GM23248 (cell line): ENCODE results near the gene TTC28. TPM values are rescaled to one million over a fixed set of nuclear protein-coding genes. Genes with fewer than 3 reads are reported as not detected.

Source experiments
- DNase-seq: peaks from one replicate; pipeline ENCODE4 v3.0.0-alpha.2; 2015
- H2AFZ ChIP-seq: fragments of 200-600 bp; sonication (generic); 2 replicates; pipeline ENCODE4 v1.6.1; 2016; ENCODE audit warnings: antibody characterized with exemption
- H3F3A ChIP-seq: fragments of 200-600 bp; sonication (generic); 2 replicates; pipeline ENCODE4 v1.6.1; 2016; ENCODE audit warnings: mild to moderate bottlenecking, antibody characterized with exemption, mixed run types; ENCODE audit not compliant: insufficient read depth
- H3K27ac ChIP-seq: fragments of 200-600 bp; sonication (generic); 2 replicates; pipeline ENCODE4 v1.5.1; 2016; ENCODE audit warnings: mild to moderate bottlenecking
- H3K27me3 ChIP-seq: fragments of 200-600 bp; sonication (generic); replicated peaks from 2 replicates; pipeline ENCODE4 v1.6.1; 2016; ENCODE audit warnings: mild to moderate bottlenecking; ENCODE audit not compliant: insufficient read depth
- H3K36me3 ChIP-seq: fragments of 200-600 bp; sonication (generic); 2 replicates; pipeline ENCODE4 v1.6.1; 2016; ENCODE audit warnings: low read depth, mild to moderate bottlenecking
- H3K4me1 ChIP-seq: fragments of 200-600 bp; sonication (generic); 2 replicates; pipeline ENCODE4 v1.6.1; 2016; ENCODE audit warnings: mild to moderate bottlenecking; ENCODE audit not compliant: insufficient read depth
- H3K4me2 ChIP-seq: fragments of 200-600 bp; sonication (generic); one replicate; pipeline ENCODE4 v1.6.1; 2016; ENCODE audit warnings: mild to moderate bottlenecking; ENCODE audit not compliant: unreplicated experiment
- H3K4me3 ChIP-seq: fragments of 200-600 bp; sonication (generic); 2 replicates; pipeline ENCODE4 v1.5.1; 2016; ENCODE audit warnings: mild to moderate bottlenecking
- H3K79me2 ChIP-seq: fragments of 200-600 bp; sonication (generic); 2 replicates; pipeline ENCODE4 v1.6.1; 2016; ENCODE audit warnings: mild to moderate bottlenecking; ENCODE audit not compliant: insufficient read depth
- H3K9ac ChIP-seq: fragments of 200-600 bp; sonication (generic); 2 replicates; pipeline ENCODE4 v1.6.1; 2016; ENCODE audit warnings: mild to moderate bottlenecking
- H3K9me2 ChIP-seq: fragments of 200-600 bp; sonication (generic); 2 replicates; pipeline ENCODE4 v1.6.1; 2016; ENCODE audit warnings: mixed run types, mild to moderate bottlenecking, moderate library complexity; ENCODE audit not compliant: insufficient read depth
- H3K9me3 ChIP-seq: fragments of 200-600 bp; sonication (generic); one replicate; pipeline ENCODE4 v1.6.1; 2017; ENCODE audit warnings: low read depth
- H4K20me1 ChIP-seq: fragments of 200-600 bp; sonication (generic); 2 replicates; pipeline ENCODE4 v1.6.0; 2016; ENCODE audit not compliant: insufficient read depth
- EZH2 ChIP-seq: fragments of 200-600 bp; sonication (generic); IDR thresholded peaks from 2 replicates; pipeline ENCODE4 v1.6.1; 2018; ENCODE audit warnings: antibody characterized with exemption, mild to moderate bottlenecking; ENCODE audit not compliant: insufficient read depth, poor library complexity, severe bottlenecking
- EZH2phosphoT487 ChIP-seq: fragments of 200-600 bp; sonication (generic); IDR thresholded peaks from 2 replicates; pipeline ENCODE4 v1.6.1; 2018; ENCODE audit warnings: antibody characterized with exemption, moderate library complexity, mild to moderate bottlenecking, low read depth; ENCODE audit not compliant: insufficient read depth
- WGBS, 2 experiments: methylation state at CpG; one replicate each; pipeline ENCODE4 v1.1.6; 2015 to 2017; ENCODE audit warnings: low lambda C conversion rate in 2 of 2, low coverage in 1 of 2; ENCODE audit errors: missing lambda C conversion rate in 2 of 2; 5-methylcytosine and 5-hydroxymethylcytosine counted together
- in situ Hi-C: fragments of 300-500 bp; cut with MboI; formaldehyde crosslinking; loops from 2 replicates; pipeline ENCODE4 v1.15.0; 2020
- polyA plus RNA-seq: library from polyadenylated mRNA; unstranded; fragments of >200 nt; fragmentation: Nextera tagmentation; extraction: Ambion mirVana; gene quantifications from 2 replicates; pipeline ENCODE4 v1.2.1, GENCODE V29; 2016
- total RNA-seq: library from RNA; depleted of rRNA; stranded (reverse); fragments of >200 nt; shearing (Covaris generic); gene quantifications from 2 replicates; pipeline ENCODE4 v1.2.3, GENCODE V29; 2014

The TTC28 gene
- total and polyA plus RNA-seq, 2 experiments from 2014 or later = 12.5 to 41.9 TPM

DNA sequence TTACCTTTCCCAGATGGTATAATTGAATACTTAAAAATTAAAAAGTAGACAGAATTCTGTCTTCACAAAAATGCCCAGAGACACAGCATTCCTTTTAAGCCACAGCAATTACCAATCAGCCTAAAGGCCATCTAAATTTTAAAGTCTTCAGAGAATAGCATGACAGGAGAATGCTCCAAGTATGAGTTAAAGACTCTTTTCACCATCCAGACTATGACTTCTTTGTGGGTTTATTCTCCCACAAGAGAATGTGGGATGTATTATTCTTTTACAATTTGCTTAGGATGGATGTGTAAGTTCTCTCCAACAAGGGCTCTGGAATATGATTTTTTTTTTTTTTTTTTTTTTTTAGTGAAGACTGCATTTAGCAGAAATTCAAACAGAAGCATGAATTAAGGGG, 249.9 kb downstream of the TTC28 start:
- Histone ChIP-seq H4K20me1 (no peaks in the 10 kb centered on the region), H3F3A (peaks cover 34% of the 10 kb centered on the region), H3K79me2 (peaks cover 67% of the 10 kb centered on the region), H3K9me3 (no peaks in the 10 kb centered on the region), H2AFZ (no peak overlapping the region), H3K36me3 (no peaks in the 10 kb centered on the region), H3K27ac (no peak overlapping the region), H3K9me2 (no peaks in the 10 kb centered on the region), H3K27me3 (no peaks in the 10 kb centered on the region), H3K4me2 (peak overlapping the region; percentile 11), H3K9ac (no peak overlapping the region), H3K4me1 (peaks cover 56% of the 10 kb centered on the region), H3K4me3 (no peak overlapping the region)
- DNase-seq = peak; percentile 47
- in situ Hi-C loops = loop anchor here (10.0 kb wide), 1 partner anchor 375 kb away; no protein-coding TSS in a partner anchor
- TF ChIP-seq EZH2 (no peak), EZH2phosphoT487 (no peak)

DNA sequence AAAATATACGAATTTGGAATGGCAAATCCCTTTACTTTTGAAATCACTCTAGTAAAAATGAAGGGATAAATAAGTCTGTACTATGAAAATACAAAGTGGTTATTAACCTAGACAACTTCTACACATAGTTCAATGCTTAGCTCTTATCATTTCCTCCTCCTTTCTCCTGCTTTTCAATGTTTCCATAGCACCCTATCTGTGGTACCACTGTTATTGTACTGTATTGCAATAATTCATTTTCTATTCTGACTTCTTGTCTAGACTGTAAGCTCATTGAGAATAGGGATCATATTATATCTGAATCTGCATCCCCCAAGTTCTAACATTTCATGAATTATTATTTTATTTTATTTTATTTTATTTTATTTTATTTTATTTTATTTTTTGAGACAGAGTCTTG, 251.4 kb downstream of the TTC28 start:
- H3K4me2 ChIP-seq = no peak overlapping the region
- H3K9me2 ChIP-seq = no peaks in the 10 kb centered on the region
- H3K27me3 ChIP-seq = no peaks in the 10 kb centered on the region
- TF ChIP-seq EZH2phosphoT487 (no peak), EZH2 (no peak)
- peaks cover 37% of the 10 kb centered on the region for H3F3A ChIP-seq
- no peaks in the 10 kb centered on the region for H3K9me3 ChIP-seq
- WGBS, 2 experiments = 94% methylated on average over 1 of the region's 1 CpG
- no peaks in the 10 kb centered on the region for H3K36me3 ChIP-seq
- no peak overlapping the region for H3K4me3 ChIP-seq
- H3K79me2 ChIP-seq = peaks cover 62% of the 10 kb centered on the region
- H4K20me1 ChIP-seq = no peaks in the 10 kb centered on the region
- in situ Hi-C loops = no loop called here
- H3K27ac ChIP-seq = no peak overlapping the region
- peaks cover 63% of the 10 kb centered on the region for H3K4me1 ChIP-seq
- no peak overlapping the region for H2AFZ ChIP-seq
- no peak for DNase-seq
- H3K9ac ChIP-seq = no peak overlapping the region

DNA sequence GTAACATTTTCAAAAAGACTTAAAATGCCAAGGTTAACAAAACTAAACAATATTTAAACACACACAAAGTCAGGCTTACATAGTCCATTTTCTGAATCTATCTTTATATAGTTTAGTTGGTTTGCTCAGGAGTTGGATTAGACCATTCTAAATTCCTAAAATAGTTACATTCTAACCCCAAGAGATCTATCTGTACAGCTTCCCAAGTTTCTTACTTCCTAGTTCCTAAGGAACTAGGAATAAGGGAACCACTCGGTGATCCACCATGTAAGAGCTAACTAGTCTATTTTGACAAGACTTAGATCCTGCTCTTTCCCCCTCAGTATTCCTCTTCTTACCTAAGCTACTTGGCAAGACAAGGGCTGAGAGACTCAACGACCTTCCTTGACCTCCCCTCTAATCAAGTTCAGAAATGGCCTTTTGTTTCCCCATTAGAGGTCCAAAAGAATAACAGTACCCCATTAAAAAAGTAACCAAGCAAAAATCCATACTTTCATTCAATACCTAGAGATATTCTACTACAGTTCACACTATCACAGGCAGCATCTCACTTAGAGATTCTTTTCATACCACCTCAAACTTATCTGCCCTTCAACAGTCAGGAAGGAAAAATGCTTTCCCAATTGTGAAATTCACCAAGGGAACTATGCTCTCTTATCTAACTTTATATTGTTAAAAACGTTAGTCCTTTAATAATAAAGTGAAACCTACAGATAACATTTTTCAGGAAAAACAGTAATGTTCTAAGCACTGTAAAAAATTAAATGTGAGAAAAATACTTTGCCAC, 253.1 kb downstream of the TTC28 start:
- peak; percentile 45 for DNase-seq
- in situ Hi-C loops = no loop called here
- peaks cover 52% of the 10 kb centered on the region for H3K79me2 ChIP-seq
- H3K4me3 ChIP-seq = peak overlapping the region; percentile 34
- no peaks in the 10 kb centered on the region for H3K36me3 ChIP-seq
- no peak overlapping the region for H3K9ac ChIP-seq
- H3K4me2 ChIP-seq = peak overlapping the region; percentile 72
- H3K27ac ChIP-seq = peak overlapping the region; percentile 39
- H3F3A ChIP-seq = peaks cover 37% of the 10 kb centered on the region
- H3K9me2 ChIP-seq = no peaks in the 10 kb centered on the region
- TF ChIP-seq EZH2phosphoT487 (no peak), EZH2 (no peak)
- no peaks in the 10 kb centered on the region for H3K9me3 ChIP-seq
- peaks cover 63% of the 10 kb centered on the region for H3K4me1 ChIP-seq
- H3K27me3 ChIP-seq = no peaks in the 10 kb centered on the region
- H4K20me1 ChIP-seq = no peaks in the 10 kb centered on the region
- WGBS, 2 experiments = 44 to 59% methylated on average over 3 of the region's 3 CpGs
- no peak overlapping the region for H2AFZ ChIP-seq

DNA sequence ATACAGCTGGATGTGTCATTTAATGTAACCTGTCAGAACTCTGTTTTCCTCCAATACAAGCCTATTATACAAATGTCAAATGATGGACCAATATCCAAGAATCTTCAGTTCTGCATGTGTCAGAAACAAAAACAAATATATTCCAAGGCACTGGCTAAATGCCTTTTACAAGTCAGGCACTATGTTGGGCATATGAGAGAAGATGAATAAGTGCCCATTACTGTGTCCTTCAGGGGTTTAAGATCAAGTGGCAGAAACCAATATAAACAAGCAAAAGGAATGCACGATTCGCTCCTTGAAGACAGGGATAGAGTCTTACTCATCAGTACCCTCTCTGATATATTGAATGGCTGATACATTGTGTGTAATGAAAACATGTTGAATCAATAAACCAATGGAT, 254.4 kb downstream of the TTC28 start:
- Histone ChIP-seq H2AFZ (no peak overlapping the region), H4K20me1 (no peaks in the 10 kb centered on the region; the same call in 1 of the 2 replicates), H3K79me2 (peaks cover 57% of the 10 kb centered on the region), H3K9me2 (no peaks in the 10 kb centered on the region), H3K4me3 (no peak overlapping the region), H3K27me3 (no peaks in the 10 kb centered on the region), H3F3A (peaks cover 37% of the 10 kb centered on the region), H3K4me1 (peaks cover 52% of the 10 kb centered on the region), H3K36me3 (no peaks in the 10 kb centered on the region), H3K9me3 (no peaks in the 10 kb centered on the region), H3K9ac (no peak overlapping the region), H3K27ac (no peak overlapping the region; the same call in 1 of the 2 replicates), H3K4me2 (peak overlapping the region; percentile 36)
- in situ Hi-C loops = no loop called here
- WGBS, 2 experiments = 88 to 95% methylated on average over 2 of the region's 2 CpGs
- no peak for DNase-seq
- no peak for TF ChIP-seq EZH2phosphoT487
- TF ChIP-seq EZH2 = no peak
